ENCODE results near the gene ERC2.

- no peak for TF ChIP-seq POLR2A (IDR thresholded peaks at IDR 0.05; ENCODE audit: low read depth, low read length)
- TF ChIP-seq POLR2AphosphoS5 (IDR thresholded peaks at IDR 0.05; ENCODE audit: low read depth, low read length) = no peak
These were observed 732.3 kb downstream of the ERC2 start for GRCh38 chr3:55735976-55736375.

All from GM12892 (cell line).